NCI-H2171 (cell line): ENCODE results near the gene RGS5.

Experiments used
- DNase-seq: peaks from one replicate; lab custom pipeline; 2025; lab: John Stamatoyannopoulos, UW

RGS5 gene

GRCh38 chr1:163144418-163144817, 58.3 kb downstream of the RGS5 start:
- no peak for DNase-seq

- no peak for DNase-seq
These were observed 60.6 kb downstream of the RGS5 start for GRCh38 chr1:163142152-163142551.

DNA sequence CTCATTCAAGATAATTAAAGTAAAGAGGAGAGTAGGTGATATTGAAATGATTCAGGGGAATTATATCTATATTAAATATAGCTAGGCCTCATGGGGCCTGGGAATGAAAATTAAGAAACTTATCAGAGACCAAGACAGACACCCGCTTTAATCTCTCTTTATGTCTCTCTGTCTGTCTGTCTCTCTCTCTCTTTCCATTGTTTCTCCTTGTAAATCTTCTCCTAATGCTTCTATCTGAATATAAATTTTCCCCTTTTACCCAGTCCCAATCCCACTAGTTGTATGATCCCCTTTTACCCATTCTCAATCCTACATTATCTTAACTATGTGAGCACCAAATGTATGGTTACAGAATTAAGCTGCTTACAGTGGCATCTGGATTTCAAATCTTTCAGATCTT, 61.2 kb downstream of the RGS5 start:
- no peak for DNase-seq

- DNase-seq: no peak
These were observed 65.0 kb downstream of the RGS5 start for GRCh38 chr1:163137556-163138265.

- no peak for DNase-seq
These were observed 70.7 kb downstream of the RGS5 start for GRCh38 chr1:163131981-163132380.

GRCh38 chr1:163130225-163130856, 72.4 kb downstream of the RGS5 start:
- no peak for DNase-seq

GRCh38 chr1:163128282-163128681, 74.4 kb downstream of the RGS5 start:
- no peak for DNase-seq

DNA sequence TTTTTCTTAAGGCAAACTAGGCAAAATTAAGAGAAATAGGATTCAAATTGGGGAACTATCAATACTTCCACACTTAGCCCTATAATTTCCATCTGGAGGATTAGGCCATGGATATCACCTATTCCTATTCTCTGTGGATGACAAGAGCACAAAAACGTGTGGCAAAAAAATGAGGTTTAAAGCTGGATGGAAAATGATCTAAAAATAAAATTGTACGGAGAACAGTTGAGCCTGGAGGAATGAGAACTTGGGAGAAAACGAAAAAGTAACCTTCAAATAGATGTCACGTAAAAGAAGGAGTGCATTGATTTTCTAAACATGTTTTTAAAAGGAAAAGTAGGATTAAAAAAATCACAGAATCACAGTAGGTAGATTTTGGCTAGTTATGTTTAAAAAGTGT, 77.9 kb downstream of the RGS5 start:
- no peak for DNase-seq

GRCh38 chr1:163120372-163120771, 82.3 kb downstream of the RGS5 start:
- DNase-seq: no peak

DNA sequence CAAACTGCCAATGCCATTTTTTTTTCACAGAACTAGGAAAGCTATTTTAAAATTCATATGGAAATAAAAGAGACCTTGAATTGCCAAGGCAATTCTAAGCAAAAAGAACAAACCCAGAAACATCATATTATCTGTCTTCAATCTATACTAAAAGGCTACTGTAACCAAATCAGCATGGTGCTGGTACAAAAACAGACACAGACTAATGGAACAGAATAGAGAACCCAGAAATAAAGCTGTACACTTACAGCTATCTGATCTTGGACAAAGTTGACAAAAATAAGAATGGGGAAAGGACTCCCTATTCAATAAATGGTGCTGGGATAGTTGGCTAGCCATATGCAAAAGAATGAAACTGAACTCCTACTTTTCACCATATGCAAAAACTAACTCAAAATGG, 83.0 kb downstream of the RGS5 start:
- no peak for DNase-seq

- no peak for DNase-seq
These were observed 86.8 kb downstream of the RGS5 start for GRCh38 chr1:163115887-163116286.

- DNase-seq: no peak
These were observed 95.1 kb downstream of the RGS5 start for GRCh38 chr1:163107655-163108054.

DNA sequence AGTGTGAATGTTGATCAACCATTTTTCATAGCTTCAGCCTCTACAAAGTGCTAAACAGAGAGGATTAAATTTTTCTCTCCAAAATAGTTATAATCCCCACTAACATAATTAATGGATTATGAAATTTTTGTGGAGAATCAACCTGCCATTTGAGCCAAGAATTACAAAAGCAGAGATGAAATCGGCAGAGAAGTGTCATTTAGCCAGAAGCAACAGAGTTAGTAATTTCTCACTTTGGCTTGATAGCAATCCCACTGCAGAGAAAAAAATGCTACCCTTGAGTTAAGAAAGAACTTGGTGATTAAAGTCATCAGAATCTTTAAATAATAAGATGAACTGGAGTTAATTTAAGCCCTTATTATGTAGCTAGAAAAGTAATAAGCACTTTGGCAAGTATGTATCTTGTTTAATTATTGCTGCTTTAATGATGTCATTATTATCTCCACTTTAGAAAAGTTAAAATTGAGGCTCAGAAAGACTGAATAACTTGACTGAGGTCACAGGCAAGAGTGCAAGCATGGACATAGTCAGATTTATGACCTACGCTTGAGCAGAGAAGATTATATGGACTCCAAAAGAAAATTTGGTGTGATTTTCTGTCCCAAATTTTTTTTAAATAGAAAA, 96.2 kb downstream of the RGS5 start:
- DNase-seq: no peak

- DNase-seq: no peak
These were observed 98.2 kb downstream of the RGS5 start for GRCh38 chr1:163104385-163105099.

DNA sequence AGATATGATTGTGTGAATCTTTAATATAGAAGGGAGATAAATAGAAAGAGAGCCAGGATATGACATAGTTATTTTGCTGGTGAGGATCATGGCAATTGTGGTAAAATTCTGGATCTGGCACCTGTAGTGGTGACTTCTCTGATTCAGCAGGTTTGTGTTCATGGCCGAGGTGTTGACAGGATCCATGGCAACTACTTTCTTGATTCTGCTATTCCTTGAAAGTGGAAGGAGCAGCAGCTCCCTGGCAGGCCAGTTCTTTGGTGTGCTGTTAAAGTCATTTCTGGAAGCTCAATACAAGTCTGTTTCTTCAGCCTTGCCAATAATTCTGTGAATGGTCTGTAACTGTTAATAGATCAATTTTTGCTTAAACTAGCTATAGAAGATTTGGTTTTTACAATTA, 100.1 kb downstream of the RGS5 start:
- no peak for DNase-seq

GRCh38 chr1:163095213-163095612, 107.5 kb downstream of the RGS5 start:
- no peak for DNase-seq

DNA sequence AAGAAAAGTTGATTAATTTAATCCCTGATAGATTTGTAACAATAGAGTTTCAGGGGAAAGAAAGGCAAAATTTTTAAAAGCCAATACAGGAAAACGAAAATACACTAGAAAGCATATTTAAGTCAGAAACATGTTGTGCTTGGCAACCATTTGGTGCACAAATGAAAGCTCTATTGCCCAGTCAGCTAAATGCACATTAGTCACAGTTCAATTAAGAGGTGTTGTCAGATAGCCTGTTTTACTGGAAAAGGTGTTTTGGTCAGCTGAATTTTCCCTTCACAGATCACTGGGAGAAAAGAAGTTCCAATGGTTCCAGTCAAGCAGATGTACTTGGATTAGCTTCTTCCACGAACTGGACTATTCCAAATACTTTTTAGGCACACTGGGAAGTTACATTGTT, 108.1 kb downstream of the RGS5 start:
- DNase-seq: no peak

DNA sequence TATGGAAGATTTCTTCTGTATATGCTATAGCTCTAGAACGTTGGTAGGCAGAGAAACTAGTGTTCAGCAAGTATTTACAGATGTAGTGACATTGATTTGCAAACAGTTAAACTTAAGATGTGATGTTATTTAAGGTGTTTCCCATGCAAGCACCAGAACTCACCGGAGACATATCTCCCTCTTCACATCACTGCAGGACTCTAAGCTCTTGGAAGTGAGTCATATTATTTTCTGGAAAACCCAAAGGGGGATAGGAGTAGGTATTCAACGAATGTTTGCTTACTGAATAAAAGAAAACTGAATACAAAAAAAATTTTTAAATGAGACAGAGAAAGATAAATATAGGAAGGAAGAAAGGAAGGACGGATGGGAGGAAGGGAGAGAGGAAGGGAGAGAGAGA, 108.5 kb downstream of the RGS5 start:
- DNase-seq: no peak

GRCh38 chr1:163093579-163093978, 109.1 kb downstream of the RGS5 start:
- DNase-seq: no peak

DNA sequence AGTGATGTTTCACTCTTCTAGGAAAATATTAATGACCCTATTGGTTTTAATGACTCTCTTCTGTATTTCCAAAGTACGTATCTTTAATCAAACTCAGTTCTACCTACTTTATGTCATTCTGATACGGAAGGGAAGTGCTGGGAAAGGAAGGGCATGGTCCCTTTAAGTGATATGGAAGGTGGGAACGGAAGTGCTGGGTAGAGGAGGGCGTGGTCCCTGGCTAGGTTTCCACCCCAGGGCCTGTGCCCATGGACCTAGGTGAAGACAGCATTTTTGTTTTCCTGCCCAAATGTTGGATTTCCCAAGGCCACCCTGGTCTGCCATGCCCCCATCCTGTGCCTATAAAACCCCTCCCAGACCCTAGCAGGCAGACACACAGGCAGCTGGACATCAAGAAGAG, 109.5 kb downstream of the RGS5 start:
- DNase-seq: no peak
